HG03558 (cell line): ENCODE measurements around the gene CDC14A.
A peak's percentile ranks its signal among the peaks of the same experiment; 100 is the strongest.
"Not testable (repeated sequence)": the region's sequence is repeated elsewhere in the genome, so short reads cannot be mapped to it uniquely, and the experiment has no call there.

ENCODE experiments used
- ATAC-seq: cut with Tn5 transposase; IDR thresholded peaks from one replicate; pipeline ENCODE4 v1.9.1; 2021; ENCODE audit warnings: moderate number of reproducible peaks; ENCODE audit not compliant: unreplicated experiment; ENCODE audit errors: extremely low read depth

Gene CDC14A, protein sequence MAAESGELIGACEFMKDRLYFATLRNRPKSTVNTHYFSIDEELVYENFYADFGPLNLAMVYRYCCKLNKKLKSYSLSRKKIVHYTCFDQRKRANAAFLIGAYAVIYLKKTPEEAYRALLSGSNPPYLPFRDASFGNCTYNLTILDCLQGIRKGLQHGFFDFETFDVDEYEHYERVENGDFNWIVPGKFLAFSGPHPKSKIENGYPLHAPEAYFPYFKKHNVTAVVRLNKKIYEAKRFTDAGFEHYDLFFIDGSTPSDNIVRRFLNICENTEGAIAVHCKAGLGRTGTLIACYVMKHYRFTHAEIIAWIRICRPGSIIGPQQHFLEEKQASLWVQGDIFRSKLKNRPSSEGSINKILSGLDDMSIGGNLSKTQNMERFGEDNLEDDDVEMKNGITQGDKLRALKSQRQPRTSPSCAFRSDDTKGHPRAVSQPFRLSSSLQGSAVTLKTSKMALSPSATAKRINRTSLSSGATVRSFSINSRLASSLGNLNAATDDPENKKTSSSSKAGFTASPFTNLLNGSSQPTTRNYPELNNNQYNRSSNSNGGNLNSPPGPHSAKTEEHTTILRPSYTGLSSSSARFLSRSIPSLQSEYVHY

GRCh38 chr1:100352267-100353070, at the start of gene CDC14A:
Gene CDC14A (plus strand): TSS chr1:100352506. CDS start chr1:100352955, 449 bp downstream.
- ATAC-seq: peak; percentile 47

DNA sequence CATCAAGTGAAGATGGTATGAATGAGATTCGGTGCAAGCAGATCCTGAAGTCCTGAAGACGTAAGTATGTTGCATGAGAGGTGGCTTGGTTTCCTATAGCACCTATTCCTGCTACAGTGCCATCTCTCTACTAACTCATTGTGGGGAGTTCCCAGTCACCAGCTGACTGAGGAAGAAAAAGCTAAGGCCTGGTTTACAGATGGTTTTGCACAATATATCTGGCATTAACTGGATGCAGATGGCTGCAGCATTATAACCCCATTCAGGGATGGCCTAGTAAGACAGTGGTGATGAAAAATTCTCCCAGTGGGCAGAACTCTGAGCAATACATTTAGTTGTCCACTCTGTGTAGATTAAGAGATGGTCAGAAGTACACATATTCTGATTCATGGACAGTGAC, 49.6 kb upstream of the CDC14A start:
- ATAC-seq: no peak

- no peak for ATAC-seq
Measured at GRCh38 chr1:100304227-100304626, 48.1 kb upstream of the CDC14A start.

- no peak for ATAC-seq
Measured at GRCh38 chr1:100304921-100305320, 47.4 kb upstream of the CDC14A start.

DNA sequence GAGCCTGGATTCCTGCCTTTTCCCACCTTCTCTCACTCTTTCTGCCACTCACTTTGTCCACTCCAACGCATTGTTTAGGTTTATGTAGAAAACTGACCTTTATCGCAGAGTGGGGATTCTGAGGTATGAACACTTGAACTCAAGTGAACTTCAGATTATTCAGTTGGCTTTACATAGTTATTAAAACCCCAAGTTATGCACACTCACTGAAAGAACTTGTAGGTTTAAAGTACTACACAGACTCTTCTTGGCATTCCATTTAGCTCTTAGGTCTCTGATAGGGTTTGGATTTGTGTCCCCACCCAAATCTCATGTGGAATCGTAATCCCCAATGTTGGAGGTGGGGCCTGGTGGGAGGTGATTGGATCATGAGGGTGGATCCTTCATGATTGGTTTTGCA, 46.4 kb upstream of the CDC14A start:
- no peak for ATAC-seq

- no peak for ATAC-seq
Measured at GRCh38 chr1:100306735-100307313, 45.5 kb upstream of the CDC14A start.

DNA sequence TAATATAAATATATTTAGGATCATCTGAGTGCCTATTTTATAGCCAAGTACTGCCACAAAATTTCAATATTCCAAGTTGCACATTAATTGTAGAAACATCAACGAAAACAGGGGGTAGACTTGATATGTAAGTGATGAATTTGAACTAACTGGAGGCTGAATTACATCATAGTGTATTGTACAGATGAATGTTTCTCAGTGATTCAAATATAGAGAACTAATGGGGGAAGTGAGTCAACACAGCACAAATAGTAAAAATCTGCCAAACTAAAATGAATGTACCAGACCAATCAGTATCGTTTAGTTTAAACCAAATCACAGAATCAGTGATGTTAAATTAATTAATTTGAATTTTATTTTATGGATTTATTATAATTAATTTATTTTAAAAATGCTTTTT, 43.5 kb upstream of the CDC14A start:
- ATAC-seq: no peak

DNA sequence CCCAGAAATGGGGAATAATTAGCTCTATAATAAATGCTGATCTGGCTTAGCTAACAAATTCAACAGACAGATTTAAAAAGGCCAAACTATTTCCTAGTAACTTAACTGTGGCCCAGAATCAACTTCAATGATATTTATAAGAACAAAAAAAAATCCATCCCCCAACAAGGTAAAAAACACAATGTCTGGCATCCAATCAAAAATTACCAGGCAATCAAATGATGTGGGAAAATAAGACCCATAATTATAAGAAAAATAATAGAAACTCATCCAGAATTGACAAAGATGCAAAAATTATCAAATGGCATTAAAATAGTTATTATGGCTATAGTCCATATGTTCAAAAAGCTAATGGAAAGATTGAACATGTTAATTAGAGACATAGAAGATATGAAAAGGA, 42.4 kb upstream of the CDC14A start:
- no peak for ATAC-seq

- no peak for ATAC-seq
Measured at GRCh38 chr1:100313382-100313781, 38.9 kb upstream of the CDC14A start.

DNA sequence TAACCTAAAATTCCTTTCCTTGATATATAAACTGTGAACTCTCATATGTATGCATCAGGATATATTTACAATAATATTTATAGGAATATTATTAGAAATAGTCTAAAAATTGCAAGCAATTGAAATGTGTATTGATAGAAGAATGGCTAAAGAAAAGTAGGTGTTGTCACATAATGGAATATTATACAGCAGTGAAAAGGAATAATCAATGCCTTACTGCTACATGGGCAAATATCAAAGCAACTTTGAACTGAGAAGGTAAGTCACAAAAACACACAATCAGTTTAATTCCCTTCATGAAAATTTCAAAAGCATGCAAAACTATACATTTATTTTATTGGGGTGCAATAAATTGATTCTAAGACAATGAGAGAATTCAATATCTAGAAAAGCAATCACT, 35.7 kb upstream of the CDC14A start:
- no peak for ATAC-seq

DNA sequence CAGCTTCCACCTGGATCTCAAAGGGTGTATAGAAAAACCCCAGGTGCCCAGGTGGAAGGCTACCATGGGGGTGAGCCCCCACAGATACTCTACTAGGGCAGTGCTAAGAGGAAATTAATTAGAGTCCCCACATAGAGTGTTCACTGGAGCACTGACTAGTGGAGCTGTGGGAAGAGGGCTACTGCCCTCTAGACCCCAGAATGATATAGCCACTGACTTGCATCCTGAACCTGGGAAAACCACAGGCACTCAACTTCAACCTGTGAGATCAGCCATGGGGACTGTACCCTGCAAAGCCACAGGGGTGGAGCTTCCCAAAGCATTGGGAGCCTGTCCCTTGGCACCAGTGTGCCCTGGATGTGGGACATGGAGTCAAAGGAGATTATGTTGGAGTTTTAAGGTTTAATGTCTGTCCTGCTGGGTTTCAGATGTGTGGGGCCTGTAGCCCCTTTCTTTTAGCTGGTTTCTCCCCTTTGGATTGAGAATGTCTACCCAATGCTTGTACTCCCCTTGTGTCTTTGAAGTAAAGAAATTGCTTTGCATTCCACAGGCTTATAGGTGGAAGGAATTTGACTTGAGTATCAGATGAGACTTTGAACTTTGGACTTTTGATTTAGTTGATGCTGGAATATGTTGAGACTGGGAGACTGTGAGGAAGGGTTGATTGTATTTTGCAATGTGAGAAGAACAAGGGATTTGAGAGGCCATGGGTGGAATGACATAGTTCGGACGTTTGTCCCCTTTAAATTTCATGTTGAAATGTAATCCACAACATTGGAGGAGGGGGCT, 31.8 kb upstream of the CDC14A start:
- ATAC-seq: no peak

- no peak for ATAC-seq
Measured at GRCh38 chr1:100321100-100321493, 31.2 kb upstream of the CDC14A start.

GRCh38 chr1:100321506-100321905, 30.8 kb upstream of the CDC14A start:
- ATAC-seq: no peak

GRCh38 chr1:100322436-100323211, 29.7 kb upstream of the CDC14A start:
- no peak for ATAC-seq

DNA sequence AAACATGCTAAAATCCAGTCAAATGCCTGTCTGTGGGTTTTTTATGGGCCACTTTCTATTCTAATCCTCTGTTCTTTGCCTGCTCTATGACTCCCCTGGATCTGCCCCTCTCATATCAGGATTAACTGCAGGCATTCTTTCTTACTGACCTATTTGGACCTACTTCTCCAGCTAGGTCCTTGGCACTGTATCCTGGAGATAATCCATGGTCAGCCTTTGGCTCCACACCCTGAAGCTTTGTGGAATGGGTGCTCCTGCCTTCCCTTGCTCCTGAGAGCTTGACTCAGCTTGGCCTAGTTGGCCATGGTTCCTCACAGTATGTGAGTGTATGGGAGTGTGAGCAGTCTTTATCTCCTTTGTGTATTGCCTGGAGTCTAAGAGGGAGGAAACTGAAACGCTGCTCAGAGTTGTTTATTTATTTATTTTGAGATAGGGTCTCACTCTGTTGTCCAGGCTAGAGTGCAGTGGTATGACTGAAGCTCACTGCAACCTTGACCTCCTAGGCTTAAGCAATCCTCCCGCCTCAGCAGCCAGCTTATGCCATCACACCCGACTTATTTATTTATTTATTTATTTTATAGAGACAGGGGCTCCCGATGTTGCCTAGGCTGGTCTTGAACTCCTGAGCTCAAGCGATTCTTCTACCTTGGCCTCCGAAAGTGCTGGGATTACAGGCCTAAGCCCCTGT, 28.7 kb upstream of the CDC14A start:
- ATAC-seq: no peak

DNA sequence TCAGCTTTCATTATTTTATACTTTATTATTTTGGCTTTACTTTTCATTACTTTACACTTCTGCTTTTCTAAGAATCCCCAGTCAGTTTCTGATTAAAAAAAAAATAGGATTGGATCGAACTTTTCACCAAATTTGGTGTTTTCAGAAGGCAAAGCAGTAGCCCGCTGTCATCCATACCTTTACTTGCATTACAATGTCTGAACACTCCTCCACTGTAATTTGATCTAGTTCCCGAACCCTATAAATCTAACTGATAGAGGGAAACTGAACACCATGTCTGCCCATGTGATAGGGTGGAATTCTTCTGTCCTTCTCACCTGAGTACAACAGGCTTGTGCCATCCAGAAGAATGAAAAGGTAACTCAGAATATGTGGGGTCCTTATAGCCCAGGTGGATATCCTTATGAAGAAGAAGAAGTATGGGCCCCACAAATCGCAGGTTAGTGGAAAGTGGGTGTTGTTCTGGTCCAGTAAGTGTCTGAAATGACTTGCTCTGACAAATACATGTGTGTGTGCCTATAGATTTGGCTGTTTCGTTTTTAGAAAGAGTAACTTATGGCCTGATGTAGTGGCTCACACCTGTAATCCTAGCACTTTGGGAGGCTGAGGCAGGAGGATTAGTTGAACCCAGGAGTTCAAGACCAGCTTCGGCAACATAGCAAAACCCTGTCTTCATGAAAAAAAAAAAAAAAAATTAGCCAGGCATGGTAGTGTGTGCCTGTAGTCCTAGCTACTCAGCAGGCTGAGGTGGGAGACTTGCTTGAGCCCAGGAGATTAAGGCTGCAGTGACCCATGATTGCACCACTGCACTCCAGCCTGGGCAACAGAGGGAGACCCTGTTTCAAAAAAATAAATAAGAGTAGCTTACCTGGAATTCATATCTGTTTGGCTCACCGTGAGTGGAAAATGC, 26.6 kb upstream of the CDC14A start:
- no peak for ATAC-seq

DNA sequence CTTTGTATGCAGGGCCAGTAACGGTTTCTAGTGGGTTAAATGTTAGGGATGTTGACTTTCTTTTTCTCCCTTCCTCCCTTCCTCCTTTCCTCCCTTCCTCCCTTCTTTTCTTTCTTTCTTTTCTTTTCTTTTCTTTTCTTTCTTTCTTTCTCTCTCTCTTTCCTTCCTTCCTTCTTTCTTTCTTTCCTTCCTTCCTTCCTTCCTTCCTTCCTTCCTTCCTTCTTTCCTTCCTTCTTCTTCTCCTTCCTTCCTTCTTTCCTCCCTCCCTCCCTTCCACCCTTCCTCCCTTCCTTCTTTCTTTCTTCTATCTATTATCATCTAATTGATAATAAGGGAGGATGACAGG, 26.0 kb upstream of the CDC14A start:
- ATAC-seq: not testable (repeated sequence)

- no peak for ATAC-seq
Measured at GRCh38 chr1:100328133-100328532, 24.2 kb upstream of the CDC14A start.
